GM21381 (cell line): ENCODE measurements around the gene NDRG3.

Experiments used
- ATAC-seq: cut with Tn5 transposase; IDR thresholded peaks from one replicate; pipeline ENCODE4 v1.9.1; 2021; ENCODE audit warnings: mild to moderate bottlenecking, moderate library complexity; ENCODE audit not compliant: unreplicated experiment

The NDRG3 gene

GRCh38 chr20:36761125-36761524, 15.2 kb upstream of the NDRG3 start:
- ATAC-seq, result no peak

- no peak for ATAC-seq
Measured at GRCh38 chr20:36760647-36761046, 14.8 kb upstream of the NDRG3 start.

- no peak for ATAC-seq
Measured at GRCh38 chr20:36758276-36758675, 12.4 kb upstream of the NDRG3 start.

- no peak for ATAC-seq
Measured at GRCh38 chr20:36756496-36756895, 10.6 kb upstream of the NDRG3 start.

GRCh38 chr20:36754656-36755222, 8.8 kb upstream of the NDRG3 start:
- no peak for ATAC-seq

GRCh38 chr20:36752582-36752981, 6.7 kb upstream of the NDRG3 start:
- ATAC-seq, result no peak

GRCh38 chr20:36745234-36745926, 510 bp downstream of the NDRG3 start:
- no peak for ATAC-seq

GRCh38 chr20:36744764-36745191, 1.1 kb downstream of the NDRG3 start:
- no peak for ATAC-seq

GRCh38 chr20:36744243-36744642, 1.6 kb downstream of the NDRG3 start:
- no peak for ATAC-seq

GRCh38 chr20:36742558-36742957, 3.3 kb downstream of the NDRG3 start:
- ATAC-seq, result no peak

GRCh38 chr20:36741072-36741471, 4.8 kb downstream of the NDRG3 start:
- no peak for ATAC-seq

- no peak for ATAC-seq
Measured at GRCh38 chr20:36737183-36737499, 8.7 kb downstream of the NDRG3 start.

- no peak for ATAC-seq
Measured at GRCh38 chr20:36736451-36737182, 9.3 kb downstream of the NDRG3 start.

GRCh38 chr20:36732456-36732855, 13.4 kb downstream of the NDRG3 start:
- no peak for ATAC-seq

GRCh38 chr20:36728986-36729385, 16.9 kb downstream of the NDRG3 start:
- no peak for ATAC-seq

GRCh38 chr20:36726168-36726567, 19.7 kb downstream of the NDRG3 start:
- no peak for ATAC-seq

GRCh38 chr20:36720510-36720909, 25.4 kb downstream of the NDRG3 start:
- no peak for ATAC-seq

GRCh38 chr20:36717657-36718056, 28.2 kb downstream of the NDRG3 start:
- no peak for ATAC-seq

- no peak for ATAC-seq
Measured at GRCh38 chr20:36717021-36717420, 28.9 kb downstream of the NDRG3 start.

- no peak for ATAC-seq
Measured at GRCh38 chr20:36712775-36713174, 33.1 kb downstream of the NDRG3 start.

- no peak for ATAC-seq
Measured at GRCh38 chr20:36709126-36709525, 36.8 kb downstream of the NDRG3 start.

GRCh38 chr20:36703530-36703929, 42.4 kb downstream of the NDRG3 start:
- ATAC-seq, result no peak
